HG03159 (cell line): Measurements from ENCODE around the gene FASN.

Source experiments
- ATAC-seq: cut with Tn5 transposase; IDR thresholded peaks from one replicate; pipeline ENCODE4 v1.9.1; 2021; ENCODE audit warnings: mild to moderate bottlenecking, moderate library complexity; ENCODE audit not compliant: unreplicated experiment

FASN gene

GRCh38 chr17:82089723-82090548 lies 8.1 kb downstream of the FASN start:
- no peak for ATAC-seq

- ATAC-seq: no peak
These were observed 9.0 kb downstream of the FASN start for GRCh38 chr17:82088838-82089722.

DNA sequence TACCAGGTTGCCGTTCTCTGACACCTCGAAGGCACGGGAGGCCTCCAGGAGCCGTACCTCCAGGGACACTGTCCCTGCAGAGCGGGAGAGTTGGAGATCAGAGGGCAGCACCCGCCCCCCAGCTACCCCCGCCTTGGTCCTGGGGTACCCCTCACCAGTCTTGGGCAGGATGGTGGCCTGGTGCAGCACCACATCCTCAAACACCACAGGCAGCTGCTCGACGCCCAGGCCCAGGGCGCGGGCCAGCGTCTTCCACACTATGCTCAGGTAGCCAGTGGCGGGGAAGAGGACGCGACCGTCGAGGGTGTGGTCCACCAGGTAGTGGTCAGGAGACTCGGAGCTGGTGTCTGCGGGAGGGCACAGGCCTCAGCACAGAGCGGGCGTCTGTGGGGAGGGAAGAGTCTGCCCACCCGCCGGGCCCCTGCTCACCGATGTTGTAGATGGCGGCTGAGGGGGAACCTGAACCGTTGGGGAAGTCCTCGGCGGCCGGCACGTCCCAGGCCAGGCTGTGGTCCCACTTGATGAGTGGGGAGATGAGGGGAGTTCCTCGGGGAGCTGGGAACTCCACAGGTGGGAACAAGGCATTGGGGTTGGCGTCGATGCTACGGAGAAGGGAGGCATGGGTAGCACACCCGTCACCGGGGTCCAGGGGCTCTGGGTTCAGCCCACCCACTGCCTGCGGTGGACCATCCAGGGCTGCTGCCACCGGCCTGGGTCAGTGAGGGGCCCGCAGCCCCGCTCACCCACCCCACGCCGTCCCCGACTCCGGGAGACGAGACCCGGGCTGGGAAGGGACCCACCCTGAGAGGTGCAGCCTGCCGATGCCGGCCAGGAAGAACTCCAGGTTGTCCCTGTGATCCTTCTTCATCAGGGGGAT lies 9.8 kb downstream of the FASN start:
- ATAC-seq: no peak

GRCh38 chr17:82086941-82087906 lies 10.8 kb downstream of the FASN start:
- no peak for ATAC-seq

DNA sequence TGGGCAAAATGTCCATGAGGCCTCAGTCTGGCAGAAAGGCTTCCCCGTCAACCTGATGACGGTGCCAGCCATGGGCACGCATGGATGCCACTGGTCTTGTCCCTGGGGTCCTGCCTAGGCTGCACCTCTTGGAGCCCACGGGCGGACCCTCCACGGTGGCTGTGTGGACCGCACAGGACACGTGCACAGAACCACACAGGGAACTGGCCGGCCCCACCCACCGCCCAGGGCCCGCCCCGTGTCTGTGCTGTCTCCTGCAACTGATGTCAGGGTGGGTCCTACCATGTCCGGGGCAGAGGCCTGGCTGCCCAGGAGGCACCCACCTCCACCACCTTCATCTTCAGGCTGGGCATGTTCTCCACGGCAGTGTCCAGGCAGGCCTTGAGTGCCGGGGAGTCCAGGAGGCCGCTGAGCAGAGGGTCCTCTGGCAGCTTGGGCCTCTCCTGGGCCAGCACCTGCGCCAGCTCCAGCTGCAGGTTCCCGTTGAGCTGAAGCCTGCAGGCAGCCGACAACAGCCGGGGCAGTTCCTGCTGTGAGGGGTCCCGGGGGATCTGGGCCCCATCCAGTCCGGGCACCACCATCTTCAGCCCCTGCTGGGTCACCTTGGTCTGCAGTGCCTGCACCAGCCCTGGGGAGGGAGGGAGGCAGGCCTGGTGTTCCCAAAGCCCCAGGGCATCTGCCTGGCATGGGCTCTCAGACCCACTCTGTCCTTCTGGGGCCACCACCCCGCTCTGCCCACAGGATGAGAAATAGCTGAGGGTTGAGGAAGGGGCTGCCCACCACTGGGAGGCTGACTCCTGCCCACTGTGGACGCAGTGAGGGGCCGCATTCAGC lies 11.9 kb downstream of the FASN start:
- no peak for ATAC-seq

GRCh38 chr17:82085031-82085861 lies 12.8 kb downstream of the FASN start:
- no peak for ATAC-seq

DNA sequence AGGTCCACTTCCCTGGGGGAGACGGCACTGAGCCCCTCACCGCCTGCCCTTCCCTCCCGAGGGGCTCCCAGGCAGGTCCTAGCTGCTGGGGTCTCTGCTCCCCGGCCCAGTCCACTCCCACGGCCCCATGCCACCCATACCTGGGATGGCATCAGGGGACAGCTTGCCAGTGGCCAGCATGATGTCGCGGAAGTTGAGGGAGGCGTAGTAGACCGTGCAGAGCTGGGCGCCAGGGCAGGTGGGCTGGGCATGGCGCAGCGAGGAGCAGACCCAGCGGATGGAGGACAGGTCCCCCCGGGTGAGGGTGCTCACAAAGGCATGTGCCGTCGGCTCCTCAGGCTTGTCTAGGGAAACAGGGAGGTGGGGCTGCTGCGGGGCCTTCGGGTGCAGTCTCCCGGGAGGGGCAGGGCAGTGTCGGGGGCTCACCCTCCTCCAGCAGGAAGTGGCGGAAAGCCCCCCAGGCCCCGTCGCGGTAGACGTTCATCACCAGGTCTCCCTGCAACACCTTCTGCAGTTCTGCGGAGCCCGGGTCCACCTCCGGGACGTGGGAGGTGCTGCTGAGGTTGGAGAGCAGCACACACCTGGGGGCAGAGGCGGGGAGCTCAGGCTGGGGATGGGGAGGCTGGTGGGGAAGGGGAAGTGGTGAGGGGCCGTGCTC lies 13.5 kb downstream of the FASN start:
- ATAC-seq: no peak

GRCh38 chr17:82083533-82084359 lies 14.3 kb downstream of the FASN start:
- no peak for ATAC-seq

DNA sequence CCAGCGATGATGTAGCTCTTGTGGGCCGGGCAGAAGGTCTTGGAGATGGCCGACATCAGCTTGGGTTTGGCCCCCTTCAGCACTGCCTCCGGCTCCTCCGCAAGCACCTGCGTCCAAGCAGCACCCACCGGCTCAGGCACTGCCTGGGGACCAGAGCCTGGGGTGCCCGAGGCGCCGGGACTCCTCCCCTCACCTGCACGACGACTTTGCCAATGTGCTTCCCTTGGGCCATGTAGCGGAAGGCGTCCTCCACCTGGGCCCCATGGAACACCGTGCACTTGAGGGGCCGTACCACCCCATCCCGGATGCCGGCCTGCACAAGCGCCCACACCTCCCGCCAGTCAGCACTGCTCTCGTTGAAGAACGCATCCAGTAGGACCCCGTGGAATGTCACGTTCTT lies 15.0 kb downstream of the FASN start:
- no peak for ATAC-seq

DNA sequence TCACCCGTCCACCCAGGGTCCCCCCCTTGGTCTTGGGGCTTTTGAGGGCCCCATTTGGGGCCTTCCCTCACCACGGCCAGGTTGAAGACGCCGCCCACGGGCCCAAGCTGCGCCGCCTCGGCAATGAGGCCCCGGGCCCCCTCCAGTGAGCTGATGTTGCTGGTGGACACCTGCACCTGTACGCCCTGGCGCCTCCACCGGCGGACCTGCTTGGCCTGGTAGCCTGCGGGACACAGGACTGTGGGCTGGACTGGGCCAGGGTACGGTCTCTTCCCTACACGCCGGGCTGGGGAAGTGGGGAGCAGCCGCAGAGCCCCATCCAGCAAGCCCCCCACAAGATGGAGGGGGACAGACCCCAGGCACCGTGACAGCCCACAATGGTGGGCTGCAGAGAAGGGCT lies 15.6 kb downstream of the FASN start:
- ATAC-seq: no peak

DNA sequence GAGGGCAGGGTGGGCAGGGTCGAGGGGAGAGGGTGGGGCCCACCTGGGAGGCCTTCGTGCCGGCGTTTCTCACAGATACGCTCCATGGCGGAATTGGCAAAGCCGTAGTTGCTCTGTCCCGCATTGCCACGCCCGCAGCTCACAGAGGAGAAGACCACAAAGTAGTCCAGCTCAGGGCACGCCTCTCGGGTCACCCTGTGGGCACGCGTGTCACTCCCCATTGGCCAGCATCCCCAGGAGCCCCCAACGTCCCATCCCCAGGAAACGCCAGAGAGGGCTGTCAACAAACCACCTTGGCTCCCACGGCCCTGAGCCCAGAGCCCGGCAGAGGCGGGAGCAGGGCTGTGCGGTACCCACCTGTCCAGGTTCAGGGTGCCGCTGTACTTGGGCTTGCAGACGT lies 16.1 kb downstream of the FASN start:
- ATAC-seq: no peak

GRCh38 chr17:82081546-82081945 lies 16.5 kb downstream of the FASN start:
- no peak for ATAC-seq

DNA sequence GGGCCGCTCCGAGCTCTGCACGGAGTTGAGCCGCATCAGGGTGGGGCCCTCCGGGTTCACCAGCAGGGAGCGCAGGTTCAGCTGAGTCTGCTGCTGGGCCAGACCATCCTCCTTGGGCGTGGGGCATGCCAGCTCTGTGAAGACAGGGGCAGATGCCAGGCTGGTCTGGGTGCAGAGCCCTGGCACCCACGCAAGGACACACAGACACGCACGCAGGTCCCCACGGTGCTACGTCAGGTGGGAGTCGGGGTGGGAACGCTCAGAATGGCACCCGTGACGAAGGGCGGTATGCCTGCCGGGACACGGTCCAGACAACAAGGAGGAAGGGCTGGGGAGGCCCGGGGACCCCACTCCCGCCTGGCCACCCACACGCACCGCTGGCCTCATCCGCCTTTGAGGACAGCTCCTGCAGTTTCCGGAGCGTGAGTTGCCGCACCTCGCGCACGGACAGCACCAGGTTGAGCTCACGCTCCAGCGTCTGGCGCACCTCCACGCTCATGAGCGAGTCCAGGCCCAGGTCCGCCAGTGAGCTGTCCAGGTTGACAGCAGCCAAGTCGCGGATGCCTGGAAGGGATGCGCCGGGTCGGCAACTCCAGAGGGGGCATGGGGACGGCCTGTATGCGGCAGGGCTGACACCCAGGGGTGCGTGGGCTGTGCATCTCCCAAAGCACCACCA lies 17.1 kb downstream of the FASN start:
- no peak for ATAC-seq

- ATAC-seq: no peak
These were observed 17.8 kb downstream of the FASN start for GRCh38 chr17:82080048-82080788.

GRCh38 chr17:82079001-82079677 lies 18.9 kb downstream of the FASN start:
- ATAC-seq: no peak
